ENCODE results near the gene MYO9B. TPM values are rescaled to one million over a fixed set of nuclear protein-coding genes. Genes with fewer than 3 reads are reported as not detected.

MYO9B gene
- polyA plus RNA-seq, 3 donors from 2014 or later, result 5.9 to 33.8 (median 6.0) TPM

GRCh38 chr19:17249887-17250548, 174.4 kb downstream of the MYO9B start:
- Mint-ChIP-seq H3K9me3 (no peaks in the 10 kb centered on the region), H3K27me3 (ENCODE audit: low read depth in 3 of 3) (peaks cover 4 to 7% (median 6%) of the 10 kb centered on the region in 3 donors), H3K4me1 (peaks cover 0 to 6% of the 10 kb centered on the region in 2 donors), H3K36me3 (no peaks in the 10 kb centered on the region), H3K27ac (no peak overlapping the region), H3K4me3 (no peak overlapping the region)
- no peak for DNase-seq

GRCh38 chr19:17254636-17255035, 179.1 kb downstream of the MYO9B start:
- no peak for DNase-seq
- Mint-ChIP-seq H3K4me1 (no peaks in the 10 kb centered on the region), H3K4me3 (no peak overlapping the region), H3K36me3 (no peaks in the 10 kb centered on the region), H3K9me3 (no peaks in the 10 kb centered on the region), H3K27me3 (ENCODE audit: low read depth in 3 of 3) (peaks cover 0 to 4% (median 2%) of the 10 kb centered on the region in 3 donors), H3K27ac (no peak overlapping the region)

GRCh38 chr19:17255150-17255621, 179.6 kb downstream of the MYO9B start:
- no peak for DNase-seq
- no peaks in the 10 kb centered on the region for H3K4me1 Mint-ChIP-seq
- no peaks in the 10 kb centered on the region for H3K9me3 Mint-ChIP-seq
- H3K27ac Mint-ChIP-seq, result no peak overlapping the region
- no peaks in the 10 kb centered on the region for H3K36me3 Mint-ChIP-seq
- peaks cover 0 to 4% (median 2%) of the 10 kb centered on the region in 3 donors for H3K27me3 Mint-ChIP-seq (ENCODE audit: low read depth in 3 of 3)
- H3K4me3 Mint-ChIP-seq, result no peak overlapping the region

- Mint-ChIP-seq H3K4me1 (peaks cover 3 to 6% of the 10 kb centered on the region in 2 donors), H3K36me3 (no peaks in the 10 kb centered on the region), H3K27ac (no peak overlapping the region), H3K9me3 (no peaks in the 10 kb centered on the region), H3K4me3 (no peak overlapping the region), H3K27me3 (ENCODE audit: low read depth in 3 of 3) (peaks cover 0 to 6% (median 2%) of the 10 kb centered on the region in 3 donors)
- DNase-seq, result no peak
These were observed 180.6 kb downstream of the MYO9B start for GRCh38 chr19:17256130-17256529.

- Mint-ChIP-seq H3K4me1 (peaks cover 3 to 6% of the 10 kb centered on the region in 2 donors), H3K27me3 (ENCODE audit: low read depth in 3 of 3) (peaks cover 0 to 6% (median 0%) of the 10 kb centered on the region in 3 donors), H3K36me3 (no peaks in the 10 kb centered on the region), H3K9me3 (no peaks in the 10 kb centered on the region), H3K4me3 (no peak overlapping the region), H3K27ac (no peak overlapping the region)
- DNase-seq, result no peak
These were observed 183.7 kb downstream of the MYO9B start for GRCh38 chr19:17259118-17259780.

- H3K4me1 Mint-ChIP-seq, result peaks cover 5 to 6% of the 10 kb centered on the region in 2 donors
- no peak overlapping the region for H3K27ac Mint-ChIP-seq
- no peak overlapping the region for H3K4me3 Mint-ChIP-seq
- no peaks in the 10 kb centered on the region for H3K36me3 Mint-ChIP-seq
- no peaks in the 10 kb centered on the region for H3K9me3 Mint-ChIP-seq
- DNase-seq, result no peak
- H3K27me3 Mint-ChIP-seq (ENCODE audit: low read depth in 3 of 3), result peaks cover 0 to 4% (median 2%) of the 10 kb centered on the region in 3 donors
These were observed 184.4 kb downstream of the MYO9B start for GRCh38 chr19:17259934-17260333.

GRCh38 chr19:17260842-17261325, 185.3 kb downstream of the MYO9B start:
- Mint-ChIP-seq H3K27me3 (ENCODE audit: low read depth in 3 of 3) (peaks cover 0 to 4% (median 2%) of the 10 kb centered on the region in 3 donors), H3K4me1 (peaks cover 5 to 6% of the 10 kb centered on the region in 2 donors), H3K4me3 (no peak overlapping the region), H3K36me3 (no peaks in the 10 kb centered on the region), H3K27ac (no peak overlapping the region), H3K9me3 (no peaks in the 10 kb centered on the region)
- peak; percentile 76 to 84 (median 82) for DNase-seq

GRCh38 chr19:17262557-17262956, 187.0 kb downstream of the MYO9B start:
- Mint-ChIP-seq H3K27me3 (ENCODE audit: low read depth in 3 of 3) (peaks cover 6 to 9% (median 9%) of the 10 kb centered on the region in 3 donors), H3K4me1 (peaks cover 16 to 17% of the 10 kb centered on the region in 2 donors), H3K27ac (no peak overlapping the region), H3K36me3 (no peaks in the 10 kb centered on the region), H3K9me3 (no peaks in the 10 kb centered on the region), H3K4me3 (no peak overlapping the region)
- no peak for DNase-seq

Other genes starting within 250 kb of the MYO9B start
- gene SIN3B, start 246.4 kb upstream of the MYO9B start, polyA plus RNA-seq, result 1 to 10 TPM; 1.8 to 7.9 (median 2.3) TPM
- under 1 TPM in 2 of 3 donors, not detected in 1; 0.48 TPM for gene F2RL3, start 186.8 kb upstream of the MYO9B start, polyA plus RNA-seq
- gene CPAMD8, start 49.0 kb upstream of the MYO9B start, polyA plus RNA-seq, result 1 to 10 TPM; 1.3 to 2.1 (median 1.4) TPM
- 1 to 10 TPM; 1.0 to 9.8 (median 4.9) TPM for gene HAUS8, start 325 bp upstream of the MYO9B start, polyA plus RNA-seq
- gene USE1, start 139.6 kb downstream of the MYO9B start, polyA plus RNA-seq, result 10 to 100 TPM; 35.4 to 42.0 (median 38.8) TPM
- gene OCEL1, start 150.4 kb downstream of the MYO9B start, polyA plus RNA-seq, result 10 to 100 TPM; 31.4 to 51.3 (median 42.3) TPM
- 1 to 10 TPM in 1 of 3 donors, under 1 TPM in 2; 0.67 to 1.4 (median 0.94) TPM for gene NR2F6, start 170.1 kb downstream of the MYO9B start, polyA plus RNA-seq
- gene USHBP1, start 189.0 kb downstream of the MYO9B start, polyA plus RNA-seq, result not detected
- gene BABAM1, start 191.7 kb downstream of the MYO9B start, polyA plus RNA-seq, result 100 to 1,000 TPM; 135 to 218 (median 141) TPM
- not detected for gene ANKLE1, start 206.1 kb downstream of the MYO9B start, polyA plus RNA-seq
- gene ABHD8, start 227.6 kb downstream of the MYO9B start, polyA plus RNA-seq, result 10 to 100 TPM in 1 of 3 donors, 1 to 10 TPM in 2; 7.5 to 10.3 (median 8.3) TPM
- gene MRPL34, start 230.1 kb downstream of the MYO9B start, polyA plus RNA-seq, result 100 to 1,000 TPM; 189 to 270 (median 197) TPM
- gene DDA1, start 233.8 kb downstream of the MYO9B start, polyA plus RNA-seq, result 10 to 100 TPM; 30.0 to 48.6 (median 40.6) TPM

Data from immature natural killer cell (primary cell).